NB4 (cell line): Measurements from ENCODE around the gene SLC34A1.

ENCODE experiments used
- DNase-seq: peaks from one replicate; pipeline ENCODE4 v3.0.0; 2010; ENCODE audit warnings: low read depth
- H3K4me3 ChIP-seq: one replicate; pipeline ENCODE4 v1.5.1; 2011; ENCODE audit warnings: mild to moderate bottlenecking, low read depth, low read length, moderate library complexity
- MYC ChIP-seq: IDR thresholded peaks from 2 replicates; pipeline ENCODE4 v1.6.1; 2011; ENCODE audit warnings: low read depth, low read length
- POLR2A ChIP-seq: IDR thresholded peaks from 2 replicates; pipeline ENCODE4 v1.6.1; 2011; ENCODE audit warnings: mild to moderate bottlenecking; ENCODE audit not compliant: insufficient read length; ENCODE audit errors: extremely low read depth
- TF ChIP-seq, protein P1 (sequence below): IDR thresholded peaks from 2 replicates; pipeline ENCODE4 v1.6.1; 2011; ENCODE audit warnings: low read depth, low read length
- TF ChIP-seq, protein P2 (sequence below): IDR thresholded peaks from one replicate; pipeline ENCODE4 v1.5.1; 2012; ENCODE audit warnings: low read depth, low read length

The SLC34A1 gene

GRCh38 chr5:177349362-177349647, 34.9 kb upstream of the SLC34A1 start:
- no peak for DNase-seq
- peak overlapping the region; percentile 19 for H3K4me3 ChIP-seq
- TF ChIP-seq, protein P1, sequence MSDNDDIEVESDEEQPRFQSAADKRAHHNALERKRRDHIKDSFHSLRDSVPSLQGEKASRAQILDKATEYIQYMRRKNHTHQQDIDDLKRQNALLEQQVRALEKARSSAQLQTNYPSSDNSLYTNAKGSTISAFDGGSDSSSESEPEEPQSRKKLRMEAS = no peak
- TF ChIP-seq POLR2A (no peak), MYC (no peak)
- TF ChIP-seq, protein P2, sequence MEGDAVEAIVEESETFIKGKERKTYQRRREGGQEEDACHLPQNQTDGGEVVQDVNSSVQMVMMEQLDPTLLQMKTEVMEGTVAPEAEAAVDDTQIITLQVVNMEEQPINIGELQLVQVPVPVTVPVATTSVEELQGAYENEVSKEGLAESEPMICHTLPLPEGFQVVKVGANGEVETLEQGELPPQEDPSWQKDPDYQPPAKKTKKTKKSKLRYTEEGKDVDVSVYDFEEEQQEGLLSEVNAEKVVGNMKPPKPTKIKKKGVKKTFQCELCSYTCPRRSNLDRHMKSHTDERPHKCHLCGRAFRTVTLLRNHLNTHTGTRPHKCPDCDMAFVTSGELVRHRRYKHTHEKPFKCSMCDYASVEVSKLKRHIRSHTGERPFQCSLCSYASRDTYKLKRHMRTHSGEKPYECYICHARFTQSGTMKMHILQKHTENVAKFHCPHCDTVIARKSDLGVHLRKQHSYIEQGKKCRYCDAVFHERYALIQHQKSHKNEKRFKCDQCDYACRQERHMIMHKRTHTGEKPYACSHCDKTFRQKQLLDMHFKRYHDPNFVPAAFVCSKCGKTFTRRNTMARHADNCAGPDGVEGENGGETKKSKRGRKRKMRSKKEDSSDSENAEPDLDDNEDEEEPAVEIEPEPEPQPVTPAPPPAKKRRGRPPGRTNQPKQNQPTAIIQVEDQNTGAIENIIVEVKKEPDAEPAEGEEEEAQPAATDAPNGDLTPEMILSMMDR = no peak

- TF ChIP-seq MYC (no peak), POLR2A (no peak)
- DNase-seq = no peak
- H3K4me3 ChIP-seq = peak overlapping the region; percentile 100
These were observed 34.5 kb upstream of the SLC34A1 start for GRCh38 chr5:177349762-177350161.

DNA sequence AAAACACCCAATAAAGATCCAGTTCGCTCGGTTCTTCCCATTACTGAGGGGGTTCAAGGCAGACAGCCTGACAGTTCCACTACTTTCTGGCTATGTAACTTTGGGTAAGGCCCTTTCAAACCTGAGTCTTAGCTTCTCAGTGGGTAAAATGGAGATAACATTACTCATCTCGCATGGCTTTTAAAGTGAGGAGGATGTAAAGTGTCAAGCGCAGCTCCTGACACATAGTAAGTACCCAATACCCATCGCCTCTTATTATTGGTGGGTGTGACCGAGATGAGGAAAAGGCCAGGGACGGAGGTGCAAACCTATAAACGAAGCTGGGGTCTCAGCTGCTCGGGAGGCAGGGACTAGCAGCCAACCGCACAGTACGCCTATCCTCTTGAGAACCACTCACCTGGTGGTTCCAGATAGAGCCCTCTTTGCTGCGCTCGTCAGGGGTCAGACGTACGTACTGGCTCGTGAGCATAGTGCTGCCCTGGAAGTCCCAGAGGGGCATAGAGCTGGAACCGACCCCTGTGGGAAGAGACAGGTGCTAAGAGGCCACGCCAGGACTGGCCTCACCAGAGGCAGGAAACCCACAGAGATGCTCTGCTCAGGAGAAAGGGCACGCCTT, 33.4 kb upstream of the SLC34A1 start:
- no peak for DNase-seq
- H3K4me3 ChIP-seq = peak overlapping the region; percentile 100
- TF ChIP-seq, protein P2 = no peak
- TF ChIP-seq MYC (no peak), POLR2A (no peak)
- TF ChIP-seq, protein P1 = 0 out of 2 replicates have a peak, but pooled peaks have one; percentile 22

DNA sequence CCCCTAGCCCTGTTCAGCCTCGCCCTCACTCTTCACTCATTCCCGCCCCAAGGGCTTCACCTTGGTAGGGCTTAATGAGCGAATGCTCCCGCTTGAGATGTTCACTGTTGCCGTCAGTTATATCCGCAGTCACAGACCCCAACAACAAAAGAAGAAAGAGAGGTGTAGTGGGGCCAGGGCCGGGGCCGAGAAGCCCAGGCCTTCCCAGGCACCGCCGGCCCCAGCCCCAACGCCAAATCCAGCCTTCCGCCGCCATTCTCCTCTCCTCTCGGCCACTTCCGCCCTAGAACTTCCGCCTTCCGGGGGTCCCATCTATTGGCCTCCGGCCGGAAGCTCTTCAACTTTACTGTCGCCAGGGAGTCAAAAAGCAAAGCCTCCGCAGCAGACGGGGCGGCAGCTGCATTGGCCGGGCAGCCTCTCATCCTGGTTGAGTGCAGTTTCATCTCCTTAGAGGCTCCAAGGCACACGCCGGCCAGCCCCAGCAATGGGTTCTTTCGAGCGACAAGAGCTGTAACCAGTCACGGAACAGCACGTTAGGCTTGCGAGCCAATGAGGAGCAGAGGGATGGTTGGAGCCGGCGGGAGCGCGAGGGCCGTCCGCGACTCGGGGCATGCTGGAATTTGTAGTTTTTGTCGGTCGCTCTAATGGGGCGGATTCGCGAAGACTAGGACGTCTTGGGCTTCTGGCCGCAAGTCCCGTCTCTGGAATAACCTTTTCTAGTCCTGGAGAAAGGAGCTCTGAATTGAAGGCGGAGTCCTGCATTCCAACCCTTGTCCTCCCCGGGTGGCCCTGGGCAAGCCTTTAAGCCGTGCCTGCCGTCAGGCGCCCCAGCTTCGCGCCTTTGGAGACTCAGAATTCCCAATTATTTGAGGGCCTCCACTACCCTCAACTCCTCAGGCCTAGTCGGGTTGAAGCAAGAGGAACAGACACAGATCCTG, 32.6 kb upstream of the SLC34A1 start, which contains the start of gene LMAN2:
Gene LMAN2, minus strand, starts transcription at position 277 of the 938 bp plus-strand sequence. Its CDS starts 21 bp downstream, at position 256.
- DNase-seq = peak; percentile 96
- TF ChIP-seq, protein P2 = no peak
- TF ChIP-seq, protein P1 = peak; percentile 6; the same call in 1 of the 2 replicates
- peak; percentile 77 for TF ChIP-seq POLR2A
- H3K4me3 ChIP-seq = peak within 1 kb of the TSS; percentile 100

GRCh38 chr5:177353093-177353492, 31.1 kb upstream of the SLC34A1 start:
- TF ChIP-seq MYC = no peak

GRCh38 chr5:177354256-177354655, 30.0 kb upstream of the SLC34A1 start:
- TF ChIP-seq POLR2A = no peak
- TF ChIP-seq, protein P2 = no peak
- DNase-seq = no peak
- H3K4me3 ChIP-seq = no peak overlapping the region

More at GRCh38 chr5:177353093-177353492, 31.1 kb upstream of the SLC34A1 start:
- no peak for DNase-seq
- H3K4me3 ChIP-seq = no peak overlapping the region

GRCh38 chr5:177354711-177355110, 29.5 kb upstream of the SLC34A1 start:
- TF ChIP-seq, protein P2 = no peak
- TF ChIP-seq, protein P1 = no peak
- TF ChIP-seq POLR2A = no peak
- no peak for TF ChIP-seq MYC
- DNase-seq = no peak
- H3K4me3 ChIP-seq = no peak overlapping the region
